GM21723 (cell line): ENCODE measurements around the gene ISG15.

Source experiments
- ATAC-seq: cut with Tn5 transposase; IDR thresholded peaks from one replicate; pipeline ENCODE4 v1.9.1; 2021; ENCODE audit warnings: mild to moderate bottlenecking, moderate library complexity; ENCODE audit not compliant: unreplicated experiment

ISG15 gene

GRCh38 chr1:1013105-1013921 is at the start of gene ISG15:
ISG15 (plus strand) TSS chr1:1013497; CDS start chr1:1013574, 77 bp downstream.
- peak; percentile 83 for ATAC-seq

GRCh38 chr1:963746-964525 is 49.4 kb upstream of the ISG15 start:
- no peak for ATAC-seq

- no peak for ATAC-seq
Observed at GRCh38 chr1:964691-965525, 48.4 kb upstream of the ISG15 start.

- no peak for ATAC-seq
Observed at GRCh38 chr1:965526-966134, 47.7 kb upstream of the ISG15 start.

- ATAC-seq = peak; percentile 42
Observed at GRCh38 chr1:966135-966703, 47.1 kb upstream of the ISG15 start, which contains the start of gene PLEKHN1. PLEKHN1 (plus strand) TSS chr1:966482; CDS start chr1:966532, 50 bp downstream.

- peak; percentile 69 for ATAC-seq
Observed at GRCh38 chr1:966704-967300, 46.5 kb upstream of the ISG15 start.

GRCh38 chr1:967466-968343 is 45.6 kb upstream of the ISG15 start:
- no peak for ATAC-seq

GRCh38 chr1:969260-969855 is 43.9 kb upstream of the ISG15 start:
- ATAC-seq = no peak

- ATAC-seq = no peak
Observed at GRCh38 chr1:970242-970972, 42.9 kb upstream of the ISG15 start.

- no peak for ATAC-seq
Observed at GRCh38 chr1:970973-971730, 42.1 kb upstream of the ISG15 start.

- ATAC-seq = no peak
Observed at GRCh38 chr1:971751-972506, 41.4 kb upstream of the ISG15 start.

GRCh38 chr1:972726-973458 is 40.4 kb upstream of the ISG15 start:
- ATAC-seq = no peak

GRCh38 chr1:973459-974292 is 39.6 kb upstream of the ISG15 start:
- no peak for ATAC-seq

- no peak for ATAC-seq
Observed at GRCh38 chr1:974293-974640, 39.0 kb upstream of the ISG15 start.
